H9 (cell line): Measurements from ENCODE around the gene CCS. TPM values are rescaled to one million over a fixed set of nuclear protein-coding genes. Genes with fewer than 3 reads are reported as not detected.

Experiments used
- DNase-seq: peaks from one replicate; pipeline ENCODE4 v3.0.0-alpha.2; 2017
- H2AFZ ChIP-seq: one replicate; pipeline ENCODE4 v1.6.1; 2013; ENCODE audit warnings: mild to moderate bottlenecking, low read length, control low read depth, moderate library complexity
- H2AK5ac ChIP-seq: 2 replicates; pipeline ENCODE4 v1.6.1; 2013; ENCODE audit warnings: low read length, control low read depth, mixed read lengths; ENCODE audit not compliant: insufficient read length
- H2BK120ac ChIP-seq: one replicate; pipeline ENCODE4 v1.6.1; 2013; ENCODE audit warnings: low read depth, mild to moderate bottlenecking, low read length, control low read depth, inconsistent platforms; ENCODE audit not compliant: poor library complexity, severe bottlenecking
- H2BK12ac ChIP-seq: 2 replicates; pipeline ENCODE4 v1.6.1; 2013; ENCODE audit warnings: low read length, control low read depth, mixed read lengths, low read depth; ENCODE audit not compliant: insufficient read length
- H2BK15ac ChIP-seq: 2 replicates; pipeline ENCODE4 v1.6.1; 2013; ENCODE audit warnings: low read depth, low read length, control low read depth
- H2BK20ac ChIP-seq: one replicate; pipeline ENCODE4 v1.6.1; 2013; ENCODE audit warnings: low read depth, mild to moderate bottlenecking, low read length, control low read depth, inconsistent platforms; ENCODE audit not compliant: poor library complexity, severe bottlenecking
- H2BK5ac ChIP-seq: 2 replicates; pipeline ENCODE4 v1.6.1; 2013; ENCODE audit warnings: low read length, control low read depth, mixed read lengths; ENCODE audit not compliant: insufficient read length
- H3K14ac ChIP-seq: 2 replicates; pipeline ENCODE4 v1.6.1; 2013; ENCODE audit warnings: low read length, control low read depth; ENCODE audit not compliant: insufficient read depth
- H3K18ac ChIP-seq: 2 replicates; pipeline ENCODE4 v1.6.1; 2013; ENCODE audit warnings: low read depth, mild to moderate bottlenecking, mixed read lengths, low read length, control low read depth; ENCODE audit not compliant: insufficient read length
- H3K23ac ChIP-seq: 2 replicates; pipeline ENCODE4 v1.6.1; 2013; ENCODE audit warnings: low read length, control low read depth, mixed read lengths, low read depth; ENCODE audit not compliant: insufficient read length
- H3K23me2 ChIP-seq: 2 replicates; pipeline ENCODE4 v1.6.1; 2013; ENCODE audit warnings: low read depth, mild to moderate bottlenecking, mixed read lengths, low read length, control low read depth; ENCODE audit not compliant: insufficient read length, poor library complexity, severe bottlenecking
- H3K27ac ChIP-seq: 2 replicates; pipeline ENCODE4 v1.5.1; 2013; ENCODE audit warnings: low read length, control low read depth, mixed read lengths, low read depth; ENCODE audit not compliant: insufficient read length
- H3K27me3 ChIP-seq: 2 replicates; pipeline ENCODE4 v1.6.1; 2013; ENCODE audit warnings: low read length, control low read depth, inconsistent platforms; ENCODE audit not compliant: insufficient read depth
- H3K4ac ChIP-seq: 2 replicates; pipeline ENCODE4 v1.6.1; 2013; ENCODE audit warnings: low read depth, mild to moderate bottlenecking, control low read depth, inconsistent platforms, low read length, moderate library complexity
- H3K4me1 ChIP-seq: 2 replicates; pipeline ENCODE4 v1.6.1; 2013; ENCODE audit warnings: low read length, control low read depth, inconsistent platforms; ENCODE audit not compliant: insufficient read depth
- H3K4me2 ChIP-seq: 2 replicates; pipeline ENCODE4 v1.6.1; 2013; ENCODE audit warnings: low read length, control low read depth, mixed read lengths; ENCODE audit not compliant: insufficient read length, insufficient read depth
- H3K56ac ChIP-seq: 2 replicates; pipeline ENCODE4 v1.6.1; 2013; ENCODE audit warnings: low read depth, mild to moderate bottlenecking, mixed read lengths, low read length, control low read depth; ENCODE audit not compliant: insufficient read length
- H3K79me1 ChIP-seq: 2 replicates; pipeline ENCODE4 v1.6.1; 2013; ENCODE audit warnings: low read depth, mild to moderate bottlenecking, moderate library complexity, low read length, control low read depth, inconsistent platforms; ENCODE audit not compliant: insufficient read depth, poor library complexity, severe bottlenecking
- H3K79me2 ChIP-seq: 2 replicates; pipeline ENCODE4 v1.6.1; 2013; ENCODE audit warnings: low read length, control low read depth, inconsistent platforms; ENCODE audit not compliant: insufficient read depth
- H3K9ac ChIP-seq: 2 replicates; pipeline ENCODE4 v1.6.1; 2013; ENCODE audit warnings: low read length, control low read depth, mixed read lengths; ENCODE audit not compliant: insufficient read length; ENCODE audit errors: extremely low read depth
- H3K9me3 ChIP-seq: one replicate; pipeline ENCODE4 v1.6.1; 2013; ENCODE audit warnings: low read depth, low read length, inconsistent platforms; ENCODE audit not compliant: control insufficient read depth
- H3T11ph ChIP-seq: one replicate; pipeline ENCODE4 v1.6.1; 2013; ENCODE audit warnings: mild to moderate bottlenecking, low read length, control low read depth, inconsistent platforms
- H4K20me1 ChIP-seq: one replicate; pipeline ENCODE4 v1.6.1; 2013; ENCODE audit not compliant: control insufficient read depth, insufficient read length, insufficient read depth
- H4K5ac ChIP-seq: 2 replicates; pipeline ENCODE4 v1.6.1; 2013; ENCODE audit warnings: low read depth, mild to moderate bottlenecking, mixed read lengths, low read length, control low read depth; ENCODE audit not compliant: insufficient read length
- H4K8ac ChIP-seq: replicated peaks from 2 replicates; pipeline ENCODE4 v1.6.1; 2013; ENCODE audit warnings: low read length, control low read depth, mixed read lengths, low read depth; ENCODE audit not compliant: insufficient read length
- H4K91ac ChIP-seq: 2 replicates; pipeline ENCODE4 v1.6.1; 2013; ENCODE audit warnings: low read depth, mild to moderate bottlenecking, moderate library complexity, mixed read lengths, low read length, control low read depth; ENCODE audit not compliant: insufficient read length
- H3K27ac Mint-ChIP-seq, 3 experiments: 2 replicates in 2 of 3; 3 replicates in 1 of 3; pipeline ENCODE4 v1.8.0; 2020 to 2021; ENCODE audit warnings: mixed read lengths in 3 of 3, mild to moderate bottlenecking in 1 of 3, moderate library complexity in 1 of 3
- H3K27me3 Mint-ChIP-seq: 2 replicates; pipeline ENCODE4 v1.8.0; 2021; ENCODE audit warnings: low read depth, mild to moderate bottlenecking, moderate library complexity, mixed read lengths
- H3K36me3 Mint-ChIP-seq, 3 experiments: 2 replicates in 2 of 3; 3 replicates in 1 of 3; pipeline ENCODE4 v1.8.0; 2020 to 2021; ENCODE audit warnings: low read depth in 3 of 3, mixed read lengths in 3 of 3; ENCODE audit not compliant: insufficient read depth in 1 of 3
- H3K4me1 Mint-ChIP-seq, 2 experiments: 2 replicates each; pipeline ENCODE4 v1.8.0; 2020; ENCODE audit warnings: mixed read lengths in 2 of 2
- H3K4me3 Mint-ChIP-seq, 2 experiments: 2 replicates in 1 of 2; 3 replicates in 1 of 2; pipeline ENCODE4 v1.8.0; 2020 to 2021; ENCODE audit warnings: mild to moderate bottlenecking in 2 of 2, mixed read lengths in 2 of 2, moderate library complexity in 1 of 2
- H3K9me3 Mint-ChIP-seq, 2 experiments: 2 replicates in 1 of 2; 3 replicates in 1 of 2; pipeline ENCODE4 v1.8.0; 2020; ENCODE audit warnings: mild to moderate bottlenecking in 2 of 2, mixed read lengths in 2 of 2, moderate library complexity in 1 of 2
- CTCF ChIP-seq: fragments of 200-600 bp; sonication (generic); conservative IDR thresholded peaks from 3 replicates; pipeline ENCODE4 v1.8.0; 2021; ENCODE audit warnings: antibody characterized with exemption, mild to moderate bottlenecking
- WGBS: extraction: QIAGEN DNeasy Blood & Tissue Kit; methylation state at CpG from one replicate; pipeline ENCODE4 v1.1.7; 2013; ENCODE audit warnings: missing lambda C conversion rate, low lambda C conversion rate, mixed read lengths; ENCODE audit not compliant: insufficient read length; ENCODE audit errors: extremely low coverage; 5-methylcytosine and 5-hydroxymethylcytosine counted together
- total RNA-seq: library from RNA; stranded (reverse); gene quantifications from 2 replicates; pipeline ENCODE4 v1.2.1, GENCODE V29; 2021

Gene CCS
- total RNA-seq, 1 experiment from 2014 or later: 61.1 TPM

- H3K27me3 Mint-ChIP-seq: no peaks in the 10 kb centered on the region
- Histone ChIP-seq H4K8ac (no peak overlapping the region), H2BK12ac (no peak overlapping the region), H4K5ac (no peak overlapping the region), H2BK15ac (no peak overlapping the region), H3K23ac (no peak overlapping the region), H3K79me2 (no peaks in the 10 kb centered on the region), H4K20me1 (no peaks in the 10 kb centered on the region), H2BK20ac (no peak overlapping the region), H3K23me2 (peaks cover 2% of the 10 kb centered on the region), H3K56ac (no peak overlapping the region), H3K79me1 (no peaks in the 10 kb centered on the region), H3K14ac (no peak overlapping the region), H3T11ph (no peak overlapping the region), H2AFZ (no peak overlapping the region), H2BK120ac (no peak overlapping the region), H3K4ac (no peak overlapping the region), H3K27ac (no peak overlapping the region), H3K4me2 (no peak overlapping the region), H2AK5ac (no peak overlapping the region), H3K27me3 (no peaks in the 10 kb centered on the region), H3K4me1 (no peaks in the 10 kb centered on the region), H4K91ac (no peak overlapping the region), H3K9ac (no peak overlapping the region), H3K18ac (no peak overlapping the region), H2BK5ac (no peak overlapping the region), H3K9me3 (no peaks in the 10 kb centered on the region)
- no peak overlapping the region for H3K4me3 Mint-ChIP-seq
- H3K9me3 Mint-ChIP-seq: no peaks in the 10 kb centered on the region
- TF ChIP-seq CTCF: no peak
- WGBS: no CpG with 5 or more reads among the region's 24 CpGs
- no peak for DNase-seq
- H3K27ac Mint-ChIP-seq: no peak overlapping the region; a peak in 1 of 7 replicates
- peaks cover 18 to 81% (median 70%) of the 10 kb centered on the region in 3 experiments for H3K36me3 Mint-ChIP-seq
- peaks cover 0 to 6% of the 10 kb centered on the region in 2 experiments; a peak in 1 of 4 replicates for H3K4me1 Mint-ChIP-seq
These were observed 35.2 kb upstream of the CCS start for GRCh38 chr11:66557733-66558326.
